Measurements from ENCODE around the gene LDLRAD4.

Gene LDLRAD4

DNA sequence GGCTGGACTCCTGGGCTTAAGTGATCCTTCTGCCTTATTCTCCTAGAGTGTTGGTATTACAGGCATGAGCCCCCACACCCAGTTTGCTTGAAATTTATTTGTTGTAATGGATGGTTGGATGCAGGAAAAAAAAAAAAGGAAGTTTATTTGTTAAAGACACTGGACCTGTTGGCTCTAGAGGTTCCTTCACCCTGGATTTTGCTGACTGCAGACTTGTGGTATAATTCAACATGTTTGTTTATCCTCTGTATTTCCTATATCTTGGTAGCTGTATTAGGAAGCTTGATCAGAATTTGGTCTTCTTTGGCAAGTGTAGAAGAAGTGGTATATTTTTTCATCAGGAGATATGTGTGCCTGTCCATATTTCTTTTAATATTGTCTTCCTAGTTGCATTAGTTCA, 138.7 kb downstream of the LDLRAD4 start:
- DNase-seq, result no peak

GRCh38 chr18:13359210-13359609, 140.7 kb downstream of the LDLRAD4 start:
- no peak for DNase-seq

GRCh38 chr18:13361431-13361830, 142.9 kb downstream of the LDLRAD4 start:
- no peak for DNase-seq

GRCh38 chr18:13362051-13362450, 143.5 kb downstream of the LDLRAD4 start:
- DNase-seq, result no peak

- no peak for DNase-seq
Measured at GRCh38 chr18:13362607-13363006, 144.0 kb downstream of the LDLRAD4 start.

DNA sequence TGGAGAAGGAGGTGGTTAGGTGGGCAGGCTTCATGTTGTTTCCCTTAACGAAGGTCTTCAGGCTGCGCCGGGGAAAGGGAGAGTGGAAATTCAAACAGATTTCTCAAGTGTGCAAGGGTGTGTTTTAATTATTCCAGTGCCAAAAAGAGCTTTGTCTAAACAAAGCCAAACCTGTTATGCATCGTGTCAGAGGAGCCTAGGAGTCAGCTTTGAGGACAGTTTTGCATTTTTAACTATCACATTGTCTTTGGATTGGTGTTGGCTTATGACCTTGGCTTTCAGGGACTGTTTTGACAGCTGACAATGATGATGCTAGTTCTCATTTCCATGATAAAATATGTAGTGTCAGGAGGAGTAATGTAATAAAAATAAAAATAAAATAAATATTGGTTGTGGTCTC, 144.8 kb downstream of the LDLRAD4 start:
- no peak for DNase-seq

- no peak for DNase-seq
Measured at GRCh38 chr18:13364721-13365205, 146.2 kb downstream of the LDLRAD4 start.

GRCh38 chr18:13366131-13366530, 147.6 kb downstream of the LDLRAD4 start:
- peak; percentile 16 for DNase-seq

GRCh38 chr18:13366541-13366940, 148.0 kb downstream of the LDLRAD4 start:
- no peak for DNase-seq

- no peak for DNase-seq
Measured at GRCh38 chr18:13366962-13367892, 148.7 kb downstream of the LDLRAD4 start.

- DNase-seq, result no peak
Measured at GRCh38 chr18:13368080-13368813, 149.7 kb downstream of the LDLRAD4 start.

GRCh38 chr18:13369353-13369752, 150.8 kb downstream of the LDLRAD4 start:
- DNase-seq, result no peak

GRCh38 chr18:13369756-13370510, 151.4 kb downstream of the LDLRAD4 start:
- no peak for DNase-seq

GRCh38 chr18:13370995-13371625, 152.6 kb downstream of the LDLRAD4 start:
- no peak for DNase-seq

DNA sequence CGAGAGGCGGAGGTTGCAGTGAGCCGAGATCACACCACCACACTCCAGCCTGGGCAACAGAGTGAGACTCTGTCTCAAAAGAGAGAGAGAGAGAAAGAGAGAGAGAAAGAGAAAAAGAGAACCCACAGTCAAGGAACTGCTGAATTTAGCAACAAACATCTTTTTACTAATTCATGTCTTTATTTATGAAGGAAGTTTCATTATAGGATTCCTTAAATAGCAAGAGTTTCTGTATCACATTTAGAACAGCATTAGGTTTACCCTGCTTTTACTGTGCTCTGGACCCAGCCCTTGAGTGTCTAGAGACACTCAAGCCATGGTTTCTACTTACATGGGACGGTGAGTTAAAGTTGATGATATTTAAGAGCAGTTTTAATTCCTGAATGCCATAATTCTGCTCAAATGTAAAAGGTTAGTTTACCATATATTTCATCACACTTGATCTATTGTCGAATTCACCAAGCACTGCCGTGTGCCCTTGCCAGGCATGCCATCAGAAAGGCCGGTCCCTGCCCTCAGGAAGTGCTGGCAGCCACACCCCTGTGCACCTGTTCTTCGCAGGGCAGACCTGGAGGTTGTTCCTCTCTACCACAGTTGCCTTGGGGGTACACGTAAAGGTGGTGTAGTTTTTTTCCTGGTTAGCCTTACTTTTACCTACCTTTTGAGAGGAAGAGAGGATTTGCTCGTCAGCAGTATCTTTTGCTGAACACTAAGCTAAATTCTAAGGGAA, 153.3 kb downstream of the LDLRAD4 start:
- no peak for DNase-seq

DNA sequence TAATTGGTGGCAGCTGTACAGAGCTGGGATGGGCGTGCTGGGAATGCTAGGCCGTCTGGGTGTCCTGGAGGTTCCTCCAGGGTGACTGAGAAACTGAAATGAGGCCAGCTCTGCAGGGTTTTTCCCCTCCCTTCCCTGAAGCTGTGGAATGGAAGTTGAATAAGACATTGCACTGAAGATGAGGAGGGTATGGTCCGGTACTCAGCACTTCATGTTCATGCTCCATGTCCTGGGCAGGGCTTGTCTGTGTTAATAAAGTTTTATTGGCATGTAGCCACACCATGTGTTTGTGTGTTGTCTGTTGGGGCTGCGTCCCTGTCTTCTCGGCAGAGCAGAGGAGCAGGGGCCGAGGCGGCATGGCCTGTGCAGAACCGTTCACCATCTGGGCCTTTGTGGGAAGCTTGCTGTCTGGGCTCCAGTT, 154.0 kb downstream of the LDLRAD4 start:
- no peak for DNase-seq

DNA sequence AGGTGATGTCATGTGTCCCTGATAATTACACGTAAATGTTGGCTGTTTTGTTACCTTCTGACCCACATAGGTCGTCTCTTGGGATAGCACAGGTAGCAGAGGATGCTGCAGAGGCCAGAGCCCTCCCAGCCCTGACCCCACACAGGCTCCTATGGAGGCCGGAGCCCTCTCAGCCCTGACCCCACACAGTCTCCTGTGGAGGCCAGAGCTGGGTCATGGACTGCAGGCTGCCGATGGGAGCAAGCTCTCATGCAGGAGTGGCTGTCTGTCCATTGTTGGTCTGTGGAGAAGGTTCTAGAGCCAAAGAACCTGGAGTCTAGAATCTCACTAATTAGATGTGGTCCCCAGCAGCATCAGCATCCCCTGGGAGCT, 155.5 kb downstream of the LDLRAD4 start:
- DNase-seq, result no peak

GRCh38 chr18:13374468-13375301, 156.1 kb downstream of the LDLRAD4 start:
- DNase-seq, result no peak

- DNase-seq, result no peak
Measured at GRCh38 chr18:13375302-13376255, 157.0 kb downstream of the LDLRAD4 start.
